Measurements from ENCODE around the gene LYSMD1.

LYSMD1 gene

GRCh38 chr1:151147132-151147503 lies 18.6 kb downstream of the LYSMD1 start:
- intact Hi-C loops (cut with DNase I; ENCODE audit: low total_unique reads): no loop called here

GRCh38 chr1:151146412-151147131 lies 19.1 kb downstream of the LYSMD1 start, which contains the start of gene SEMA6C:
Gene SEMA6C, minus strand, starts transcription at chr1:151146631. Its CDS starts 4,010 bp downstream, at chr1:151142621.
- peak within 1 kb of the TSS; percentile 80 to 81 for H3K27ac ChIP-seq
- peak; percentile 95 to 97 for DNase-seq
- intact Hi-C loops (cut with DNase I; ENCODE audit: low total_unique reads): no loop called here
- H3K9me3 ChIP-seq: no peaks in the 10 kb centered on the region
- H3K27me3 ChIP-seq: no peaks in the 10 kb centered on the region
- peak in 1 of 2 experiments; percentile 8 for TF ChIP-seq CTCF (IDR thresholded peaks at IDR 0.05)
- H3K4me3 ChIP-seq: peak within 1 kb of the TSS; percentile 82 to 96
- peaks cover 0 to 9% (median 0%) of the 10 kb centered on the region in 3 donors for H3K36me3 ChIP-seq
- H3K4me1 ChIP-seq: peaks cover 0 to 40% (median 25%) of the 10 kb centered on the region in 4 donors

More at GRCh38 chr1:151147132-151147503, 18.6 kb downstream of the LYSMD1 start:
- peaks cover 0 to 40% (median 25%) of the 10 kb centered on the region in 4 donors for H3K4me1 ChIP-seq
- DNase-seq: no peak
- no peak for TF ChIP-seq CTCF (IDR thresholded peaks at IDR 0.05)
- peak overlapping the region; percentile 82 to 96 for H3K4me3 ChIP-seq
- H3K36me3 ChIP-seq: peaks cover 0 to 6% (median 0%) of the 10 kb centered on the region in 3 donors
- H3K27ac ChIP-seq: peak overlapping the region; percentile 80 to 81
- no peaks in the 10 kb centered on the region for H3K27me3 ChIP-seq
- H3K9me3 ChIP-seq: no peaks in the 10 kb centered on the region

DNA sequence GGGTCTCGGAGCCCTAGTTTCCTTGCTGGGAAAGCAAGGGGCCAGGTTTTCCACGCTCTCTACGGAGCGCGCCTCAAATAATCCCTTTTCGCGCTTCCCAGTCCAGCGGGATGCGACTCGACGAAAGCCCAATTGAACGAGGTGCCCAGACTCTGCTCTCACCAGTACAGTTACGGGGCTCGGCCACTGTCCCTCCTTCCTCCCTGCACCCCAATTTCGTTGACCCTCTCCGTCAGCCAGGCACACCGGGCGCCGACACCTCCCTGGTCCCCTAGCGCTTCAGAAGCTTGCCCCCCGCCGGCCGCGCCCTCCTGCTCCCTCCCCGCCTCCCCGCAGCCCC lies 19.7 kb downstream of the LYSMD1 start:
- H3K4me3 ChIP-seq: peak overlapping the region; percentile 82 to 96
- DNase-seq: no peak
- no peaks in the 10 kb centered on the region for H3K9me3 ChIP-seq
- H3K27ac ChIP-seq: peak overlapping the region; percentile 80 to 81
- H3K27me3 ChIP-seq: no peaks in the 10 kb centered on the region
- H3K36me3 ChIP-seq: peaks cover 0 to 9% (median 0%) of the 10 kb centered on the region in 3 donors
- peaks cover 0 to 40% (median 25%) of the 10 kb centered on the region in 4 donors for H3K4me1 ChIP-seq
- intact Hi-C loops (cut with DNase I; ENCODE audit: low total_unique reads): no loop called here
- TF ChIP-seq CTCF (IDR thresholded peaks at IDR 0.05): no peak

- Histone ChIP-seq H3K27me3 (no peaks in the 10 kb centered on the region), H3K9me3 (no peaks in the 10 kb centered on the region), H3K4me1 (peaks cover 0 to 40% (median 25%) of the 10 kb centered on the region in 4 donors), H3K4me3 (peak overlapping the region; percentile 82 to 96), H3K27ac (peak overlapping the region; percentile 80 to 81), H3K36me3 (peaks cover 0 to 9% (median 0%) of the 10 kb centered on the region in 3 donors)
- DNase-seq: peak; percentile 49 to 74
- TF ChIP-seq CTCF (IDR thresholded peaks at IDR 0.05): no peak
- intact Hi-C loops (cut with DNase I; ENCODE audit: low total_unique reads): no loop called here
These were observed 20.2 kb downstream of the LYSMD1 start for GRCh38 chr1:151145304-151146071.

- Histone ChIP-seq H3K36me3 (peaks cover 0 to 17% (median 0%) of the 10 kb centered on the region in 3 donors), H3K27me3 (no peaks in the 10 kb centered on the region), H3K4me1 (peaks cover 0 to 40% (median 25%) of the 10 kb centered on the region in 4 donors), H3K27ac (peak overlapping the region; percentile 80 to 81), H3K9me3 (no peaks in the 10 kb centered on the region), H3K4me3 (peak overlapping the region; percentile 82 to 96)
- peak in 1 of 2 donors; percentile 46 for DNase-seq
- intact Hi-C loops (cut with DNase I; ENCODE audit: low total_unique reads): no loop called here
- TF ChIP-seq CTCF (IDR thresholded peaks at IDR 0.05): no peak
These were observed 21.0 kb downstream of the LYSMD1 start for GRCh38 chr1:151144474-151145303.

All from tibial artery (tissue), 4 donors.